Astrocyte (in vitro differentiated cells and primary cell): ENCODE data around the gene TOP2A.

ENCODE experiments used
- EZH2 ChIP-seq: IDR thresholded peaks from 2 replicates; pipeline ENCODE4 v1.6.1; 2012; ENCODE audit warnings: mild to moderate bottlenecking, low read length, inconsistent platforms; ENCODE audit not compliant: insufficient read depth
- TF ChIP-seq, protein P1 (sequence below): IDR thresholded peaks from 2 replicates; pipeline ENCODE4 v1.5.1; 2011; ENCODE audit warnings: low read depth, mild to moderate bottlenecking, inconsistent platforms, low read length, moderate library complexity; ENCODE audit not compliant: insufficient read depth

DNA sequence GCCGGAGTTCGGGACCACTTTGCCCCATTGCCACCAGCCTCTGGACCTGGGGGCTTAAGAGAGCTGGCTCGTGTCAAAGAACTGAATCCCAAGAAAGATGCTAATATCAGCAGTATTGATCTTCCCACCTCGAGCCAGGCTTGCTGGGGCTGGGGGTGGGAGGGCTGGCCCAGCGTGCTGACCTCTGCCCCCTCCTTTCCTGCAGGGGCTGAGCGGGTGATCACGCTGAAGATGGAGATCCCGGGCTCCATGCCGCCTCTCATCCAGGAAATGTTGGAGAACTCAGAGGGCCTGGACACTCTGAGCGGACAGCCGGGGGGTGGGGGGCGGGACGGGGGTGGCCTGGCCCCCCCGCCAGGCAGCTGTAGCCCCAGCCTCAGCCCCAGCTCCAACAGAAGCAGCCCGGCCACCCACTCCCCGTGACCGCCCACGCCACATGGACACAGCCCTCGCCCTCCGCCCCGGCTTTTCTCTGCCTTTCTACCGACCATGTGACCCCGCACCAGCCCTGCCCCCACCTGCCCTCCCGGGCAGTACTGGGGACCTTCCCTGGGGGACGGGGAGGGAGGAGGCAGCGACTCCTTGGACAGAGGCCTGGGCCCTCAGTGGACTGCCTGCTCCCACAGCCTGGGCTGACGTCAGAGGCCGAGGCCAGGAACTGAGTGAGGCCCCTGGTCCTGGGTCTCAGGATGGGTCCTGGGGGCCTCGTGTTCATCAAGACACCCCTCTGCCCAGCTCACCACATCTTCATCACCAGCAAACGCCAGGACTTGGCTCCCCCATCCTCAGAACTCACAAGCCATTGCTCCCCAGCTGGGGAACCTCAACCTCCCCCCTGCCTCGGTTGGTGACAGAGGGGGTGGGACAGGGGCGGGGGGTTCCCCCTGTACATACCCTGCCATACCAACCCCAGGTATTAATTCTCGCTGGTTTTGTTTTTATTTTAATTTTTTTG is 61.6 kb downstream of the TOP2A start:
- TF ChIP-seq, protein P1, sequence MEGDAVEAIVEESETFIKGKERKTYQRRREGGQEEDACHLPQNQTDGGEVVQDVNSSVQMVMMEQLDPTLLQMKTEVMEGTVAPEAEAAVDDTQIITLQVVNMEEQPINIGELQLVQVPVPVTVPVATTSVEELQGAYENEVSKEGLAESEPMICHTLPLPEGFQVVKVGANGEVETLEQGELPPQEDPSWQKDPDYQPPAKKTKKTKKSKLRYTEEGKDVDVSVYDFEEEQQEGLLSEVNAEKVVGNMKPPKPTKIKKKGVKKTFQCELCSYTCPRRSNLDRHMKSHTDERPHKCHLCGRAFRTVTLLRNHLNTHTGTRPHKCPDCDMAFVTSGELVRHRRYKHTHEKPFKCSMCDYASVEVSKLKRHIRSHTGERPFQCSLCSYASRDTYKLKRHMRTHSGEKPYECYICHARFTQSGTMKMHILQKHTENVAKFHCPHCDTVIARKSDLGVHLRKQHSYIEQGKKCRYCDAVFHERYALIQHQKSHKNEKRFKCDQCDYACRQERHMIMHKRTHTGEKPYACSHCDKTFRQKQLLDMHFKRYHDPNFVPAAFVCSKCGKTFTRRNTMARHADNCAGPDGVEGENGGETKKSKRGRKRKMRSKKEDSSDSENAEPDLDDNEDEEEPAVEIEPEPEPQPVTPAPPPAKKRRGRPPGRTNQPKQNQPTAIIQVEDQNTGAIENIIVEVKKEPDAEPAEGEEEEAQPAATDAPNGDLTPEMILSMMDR, result no peak
- TF ChIP-seq EZH2, result no peak
